ENCODE measurements around the gene C1orf53.

GRCh38 chr1:197862671-197863070, 39.8 kb upstream of the C1orf53 start:
- no peak for TF ChIP-seq ZNF8 (CRISPR knock-in tag; IDR thresholded peaks at IDR 0.05)
- no peak for TF ChIP-seq CREB5 (CRISPR knock-in tag; IDR thresholded peaks at IDR 0.05; ENCODE audit: low read depth)
- no peak for TF ChIP-seq ZNF70 (CRISPR knock-in tag; IDR thresholded peaks at IDR 0.05)
- TF ChIP-seq CSDC2 (CRISPR knock-in tag; IDR thresholded peaks at IDR 0.05): no peak
- TF ChIP-seq ARNTL (CRISPR knock-in tag; IDR thresholded peaks at IDR 0.05; ENCODE audit: borderline replicate concordance, low read depth): no peak
- TF ChIP-seq GLIS3 (CRISPR knock-in tag; IDR thresholded peaks at IDR 0.05): no peak
- TF ChIP-seq ZFP30 (CRISPR knock-in tag; IDR thresholded peaks at IDR 0.05): no peak
- TF ChIP-seq PATZ1 (CRISPR knock-in tag; IDR thresholded peaks at IDR 0.05; ENCODE audit: borderline replicate concordance): no peak; the same call in 1 of the 2 replicates
- no peak for TF ChIP-seq TCF4 (CRISPR knock-in tag; IDR thresholded peaks at IDR 0.05; ENCODE audit: borderline replicate concordance)
- peak; percentile 58; the same call in 1 of the 2 replicates for TF ChIP-seq OSR1 (CRISPR knock-in tag; IDR thresholded peaks at IDR 0.05)
- TF ChIP-seq ZC3H10 (CRISPR knock-in tag; IDR thresholded peaks at IDR 0.05): peak; percentile 88
- TF ChIP-seq ESRRG (CRISPR knock-in tag; IDR thresholded peaks at IDR 0.05): no peak

Data from SK-N-SH treated with all-trans-retinoic acid at 6 μM for 48 hours (cell line).